Adrenal gland (tissue), 5 donors: Measurements from ENCODE around the gene UNC13D.

Experiments used
- CTCF ChIP-seq, 6 experiments: fragments of 450-650 bp in 4 of 6; fragments of 200-600 bp in 2 of 6; sonication (generic) in 1 of 6; IDR thresholded peaks; 1 replicate in 5 of 6; 2 replicates in 1 of 6; pipeline versions ENCODE4 v1.5.1 to v1.8.0; 2016 to 2021; ENCODE audit warnings: antibody characterized with exemption in 6 of 6, mild to moderate bottlenecking in 2 of 6, moderate library complexity in 1 of 6
- POLR2A ChIP-seq, 2 donors: fragments of 450-650 bp; IDR thresholded peaks; one replicate each; pipeline ENCODE4 v1.6.1; 2017; ENCODE audit warnings: antibody characterized with exemption in 2 of 2, mild to moderate bottlenecking in 2 of 2, moderate library complexity in 1 of 2
- donor health status: DM: no; HTN: no; CAD: no.

GRCh38 chr17:75819678-75820077 lies 24.5 kb downstream of the UNC13D start:
- TF ChIP-seq POLR2A (IDR thresholded peaks at IDR 0.05) (no peak), CTCF (IDR thresholded peaks at IDR 0.05) (no peak)
